ENCODE data around the gene KRT14.

Gene KRT14

GRCh38 chr17:41552455-41552854 lies 34.2 kb downstream of the KRT14 start:
- no peak for DNase-seq (ENCODE audit: low read depth)
- TF ChIP-seq CTCF (IDR thresholded peaks at IDR 0.05; ENCODE audit: low read length, missing control alignments), result no peak
- no peak overlapping the region for H3K4me3 ChIP-seq (replicated peaks; ENCODE audit: low read depth, low read length)

DNA sequence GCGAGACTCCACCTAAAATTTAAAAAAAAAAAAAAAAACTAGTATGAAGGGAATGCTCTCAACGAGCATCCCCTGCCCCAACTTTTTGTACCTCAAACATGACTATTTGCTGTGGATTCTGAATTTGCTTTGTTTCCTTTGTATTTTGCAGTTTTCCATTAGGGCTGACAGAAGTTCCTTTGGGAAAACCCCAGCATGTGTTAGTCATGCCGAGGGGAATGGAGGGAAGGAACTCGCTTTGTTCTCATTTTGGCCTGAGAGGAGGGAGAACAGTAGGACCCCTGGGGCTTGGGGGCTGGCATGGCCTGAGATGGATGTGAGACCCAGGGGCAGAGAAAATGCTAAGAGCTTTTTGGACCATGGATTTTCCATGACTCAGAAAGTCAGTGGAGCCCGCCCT lies 35.3 kb downstream of the KRT14 start:
- peak; percentile 49 for DNase-seq (ENCODE audit: low read depth)
- TF ChIP-seq CTCF (IDR thresholded peaks at IDR 0.05; ENCODE audit: low read length, missing control alignments), result no peak
- H3K4me3 ChIP-seq (replicated peaks; ENCODE audit: low read depth, low read length), result no peak overlapping the region

- H3K4me3 ChIP-seq (replicated peaks; ENCODE audit: low read depth, low read length), result no peak overlapping the region
- DNase-seq (ENCODE audit: low read depth), result no peak
- no peak for TF ChIP-seq CTCF (IDR thresholded peaks at IDR 0.05; ENCODE audit: low read length, missing control alignments)
Observed at GRCh38 chr17:41549596-41550039, 37.1 kb downstream of the KRT14 start.

GRCh38 chr17:41548844-41549595 lies 37.7 kb downstream of the KRT14 start:
- DNase-seq (ENCODE audit: low read depth), result peak; percentile 87
- H3K4me3 ChIP-seq (replicated peaks; ENCODE audit: low read depth, low read length), result peak overlapping the region; percentile 10
- peak; percentile 83 for TF ChIP-seq CTCF (IDR thresholded peaks at IDR 0.05; ENCODE audit: low read length, missing control alignments)

GRCh38 chr17:41547921-41548843 lies 38.5 kb downstream of the KRT14 start:
- H3K4me3 ChIP-seq (replicated peaks; ENCODE audit: low read depth, low read length), result peak overlapping the region; percentile 10
- peak; percentile 97 for DNase-seq (ENCODE audit: low read depth)
- no peak for TF ChIP-seq CTCF (IDR thresholded peaks at IDR 0.05; ENCODE audit: low read length, missing control alignments)

- DNase-seq (ENCODE audit: low read depth), result peak; percentile 61
- H3K4me3 ChIP-seq (replicated peaks; ENCODE audit: low read depth, low read length), result no peak overlapping the region
- no peak for TF ChIP-seq CTCF (IDR thresholded peaks at IDR 0.05; ENCODE audit: low read length, missing control alignments)
Observed at GRCh38 chr17:41547378-41547841, 39.3 kb downstream of the KRT14 start.

All from fibroblast of pulmonary artery (primary cell).